CD14-positive monocyte (primary cell): ENCODE results near the gene TSN. TPM values are rescaled to one million over a fixed set of nuclear protein-coding genes. Genes with fewer than 3 reads are reported as not detected.
A peak's percentile ranks its signal among the peaks of the same experiment; 100 is the strongest.
"Not testable (repeated sequence)": the region's sequence is repeated elsewhere in the genome, so short reads cannot be mapped to it uniquely, and the experiment has no call there.

Experiments used
- DNase-seq, 3 donors: peaks; one replicate each; pipeline ENCODE4 v3.0.0-alpha.2; 2011 to 2022
- H2AFZ ChIP-seq: 2 replicates; pipeline ENCODE4 v1.6.0; 2012; ENCODE audit warnings: mild to moderate bottlenecking, low read depth, low read length, inconsistent platforms; ENCODE audit not compliant: insufficient read depth, poor library complexity, severe bottlenecking
- H3K27ac ChIP-seq, 2 donors: 1 replicate in 1 of 2; 2 replicates in 1 of 2; pipeline ENCODE4 v1.5.1; 2012 to 2013; ENCODE audit warnings: low read length in 2 of 2, control low read depth in 1 of 2, inconsistent platforms in 1 of 2, low read depth in 1 of 2, mild to moderate bottlenecking in 1 of 2
- H3K27me3 ChIP-seq, 2 donors: one replicate each; pipeline versions ENCODE4 v1.6.0 to v1.6.1; 2011 to 2013; ENCODE audit warnings: low read length in 2 of 2; ENCODE audit not compliant: control insufficient read depth in 2 of 2, insufficient read depth in 2 of 2
- H3K36me3 ChIP-seq, 2 donors: replicated peaks in 1 of 2; 1 replicate in 1 of 2; 2 replicates in 1 of 2; pipeline versions ENCODE4 v1.5.1 to v1.6.1; 2012 to 2013; ENCODE audit warnings: low read length in 2 of 2, control low read depth in 1 of 2, inconsistent platforms in 1 of 2, mild to moderate bottlenecking in 1 of 2; ENCODE audit not compliant: insufficient read depth in 2 of 2, control insufficient read depth in 1 of 2
- H3K4me1 ChIP-seq, 2 donors: 1 replicate in 1 of 2; 2 replicates in 1 of 2; pipeline versions ENCODE4 v1.5.1 to v1.6.1; 2012 to 2013; ENCODE audit warnings: low read length in 2 of 2, control low read depth in 1 of 2, inconsistent platforms in 1 of 2, mild to moderate bottlenecking in 1 of 2, moderate library complexity in 1 of 2; ENCODE audit not compliant: insufficient read depth in 2 of 2, control insufficient read depth in 1 of 2
- H3K4me2 ChIP-seq: replicated peaks from 2 replicates; pipeline ENCODE3; 2012; ENCODE audit warnings: low read length, moderate library complexity, mild to moderate bottlenecking; ENCODE audit not compliant: poor library complexity, severe bottlenecking; ENCODE audit errors: extremely low read depth
- H3K4me3 ChIP-seq, 3 experiments: fragments of 200-600 bp in 1 of 3; sonication (generic) in 1 of 3; replicated peaks in 1 of 3; 1 replicate in 2 of 3; 2 replicates in 1 of 3; pipeline ENCODE4 v1.5.1; 2011 to 2013; ENCODE audit warnings: low read length in 3 of 3, mild to moderate bottlenecking in 3 of 3, control low read depth in 2 of 3, low read depth in 2 of 3, inconsistent platforms in 1 of 3, moderate library complexity in 1 of 3
- H3K79me2 ChIP-seq: 2 replicates; pipeline ENCODE4 v1.6.0; 2012; ENCODE audit warnings: mild to moderate bottlenecking, control low read depth, inconsistent platforms, low read length, moderate library complexity; ENCODE audit not compliant: insufficient read depth
- H3K9ac ChIP-seq: 2 replicates; pipeline ENCODE4 v1.6.0; 2017; ENCODE audit warnings: low read length, mild to moderate bottlenecking; ENCODE audit not compliant: insufficient read depth, poor library complexity, severe bottlenecking
- H3K9me3 ChIP-seq, 2 donors: replicated peaks in 1 of 2; 1 replicate in 1 of 2; 2 replicates in 1 of 2; pipeline versions ENCODE4 v1.5.1 to v1.6.1; 2012 to 2013; ENCODE audit warnings: low read length in 2 of 2, control low read depth in 1 of 2; ENCODE audit not compliant: control insufficient read depth in 1 of 2, insufficient read depth in 1 of 2
- H4K20me1 ChIP-seq: 2 replicates; pipeline ENCODE4 v1.6.0; 2012; ENCODE audit warnings: mild to moderate bottlenecking, low read length, control low read depth, moderate library complexity; ENCODE audit not compliant: insufficient read depth
- H3K27ac Mint-ChIP-seq, 7 donors: one replicate each; pipeline ENCODE4 v1.8.0; 2020; ENCODE audit warnings: mild to moderate bottlenecking in 7 of 7, mixed read lengths in 7 of 7, moderate library complexity in 6 of 7, inconsistent platforms in 2 of 7
- H3K27me3 Mint-ChIP-seq, 3 donors: one replicate each; pipeline ENCODE4 v1.8.0; 2021 to 2022; ENCODE audit warnings: low read depth in 3 of 3, mild to moderate bottlenecking in 3 of 3, mixed read lengths in 3 of 3, moderate library complexity in 3 of 3, inconsistent platforms in 1 of 3
- H3K36me3 Mint-ChIP-seq, 2 donors: one replicate each; pipeline ENCODE4 v1.8.0; 2020; ENCODE audit warnings: mixed read lengths in 2 of 2, inconsistent platforms in 1 of 2, mild to moderate bottlenecking in 1 of 2
- H3K4me1 Mint-ChIP-seq: one replicate; pipeline ENCODE4 v1.8.0; 2020; ENCODE audit warnings: mild to moderate bottlenecking, mixed read lengths
- H3K4me3 Mint-ChIP-seq, 2 donors: one replicate each; pipeline ENCODE4 v1.8.0; 2020; ENCODE audit warnings: mild to moderate bottlenecking in 2 of 2, mixed read lengths in 2 of 2, moderate library complexity in 1 of 2
- H3K9me3 Mint-ChIP-seq, 7 donors: one replicate each; pipeline ENCODE4 v1.8.0; 2020 to 2022; ENCODE audit warnings: mixed read lengths in 7 of 7, mild to moderate bottlenecking in 6 of 7, moderate library complexity in 6 of 7, inconsistent platforms in 2 of 7
- WGBS: methylation state at CpG from one replicate; pipeline ENCODE4 v1.1.5; 2013; ENCODE audit warnings: missing lambda C conversion rate; ENCODE audit not compliant: insufficient coverage; 5-methylcytosine and 5-hydroxymethylcytosine counted together
- intact Hi-C, 2 donors: fragments of 100-400 bp; cut with micrococcal nuclease; formaldehyde crosslinking; loops; one replicate each; pipeline versions ENCODE4 v1.15.0 to v1.15.1; 2023
- polyA plus RNA-seq, 3 donors: library from polyadenylated mRNA; depleted of rRNA in 1 of 3; unstranded in 2 of 3; stranded (reverse) in 1 of 3; fragments of 300-500 nt in 2 of 3; fragments of >200 nt in 1 of 3; fragmentation: Illumina TruSeq in 2 of 3; gene quantifications; 1 replicate in 2 of 3; 2 replicates in 1 of 3; pipeline ENCODE4 v1.2.3, GENCODE V29; 2012 to 2021
- TF ChIP-seq, protein P1 (sequence below): fragments of 200-600 bp; IDR thresholded peaks from one replicate; pipeline ENCODE4 v1.8.0; 2022; ENCODE audit warnings: antibody characterized with exemption, mild to moderate bottlenecking

TSN gene
- polyA plus RNA-seq, 3 donors: 12.2 to 66.5 (median 65.5) TPM

DNA sequence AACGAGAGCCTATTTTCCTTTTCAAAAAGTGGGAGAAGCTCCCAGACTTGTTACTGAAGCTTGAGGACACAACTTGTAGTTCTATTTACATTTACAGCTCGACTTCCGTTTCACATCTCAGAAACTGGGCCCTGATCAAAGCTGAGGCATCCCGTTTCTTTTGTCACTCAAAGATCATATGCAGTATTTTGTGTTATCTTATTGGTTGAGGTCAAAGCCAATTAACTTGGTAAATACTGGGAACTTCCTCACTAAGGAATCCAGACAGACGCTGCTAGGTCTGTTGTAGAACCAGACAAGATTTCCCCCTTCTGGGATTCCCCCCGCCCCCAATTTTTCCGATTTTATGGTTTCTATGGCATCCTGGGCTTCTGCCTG, 50.3 kb downstream of the TSN start:
- TF ChIP-seq, protein P1, sequence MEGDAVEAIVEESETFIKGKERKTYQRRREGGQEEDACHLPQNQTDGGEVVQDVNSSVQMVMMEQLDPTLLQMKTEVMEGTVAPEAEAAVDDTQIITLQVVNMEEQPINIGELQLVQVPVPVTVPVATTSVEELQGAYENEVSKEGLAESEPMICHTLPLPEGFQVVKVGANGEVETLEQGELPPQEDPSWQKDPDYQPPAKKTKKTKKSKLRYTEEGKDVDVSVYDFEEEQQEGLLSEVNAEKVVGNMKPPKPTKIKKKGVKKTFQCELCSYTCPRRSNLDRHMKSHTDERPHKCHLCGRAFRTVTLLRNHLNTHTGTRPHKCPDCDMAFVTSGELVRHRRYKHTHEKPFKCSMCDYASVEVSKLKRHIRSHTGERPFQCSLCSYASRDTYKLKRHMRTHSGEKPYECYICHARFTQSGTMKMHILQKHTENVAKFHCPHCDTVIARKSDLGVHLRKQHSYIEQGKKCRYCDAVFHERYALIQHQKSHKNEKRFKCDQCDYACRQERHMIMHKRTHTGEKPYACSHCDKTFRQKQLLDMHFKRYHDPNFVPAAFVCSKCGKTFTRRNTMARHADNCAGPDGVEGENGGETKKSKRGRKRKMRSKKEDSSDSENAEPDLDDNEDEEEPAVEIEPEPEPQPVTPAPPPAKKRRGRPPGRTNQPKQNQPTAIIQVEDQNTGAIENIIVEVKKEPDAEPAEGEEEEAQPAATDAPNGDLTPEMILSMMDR: no peak
- H3K27ac Mint-ChIP-seq: peak overlapping the region in 1 of 7 donors; percentile 6
- Histone ChIP-seq H4K20me1 (no peaks in the 10 kb centered on the region), H3K27me3 (no peaks in the 10 kb centered on the region), H3K4me3 (no peak overlapping the region), H3K36me3 (no peaks in the 10 kb centered on the region), H3K4me2 (no peak overlapping the region), H3K27ac (no peak overlapping the region), H3K79me2 (no peaks in the 10 kb centered on the region), H3K9ac (no peak overlapping the region), H2AFZ (no peak overlapping the region), H3K9me3 (peaks cover 0 to 4% of the 10 kb centered on the region in 2 donors), H3K4me1 (no peaks in the 10 kb centered on the region)
- no peak overlapping the region for H3K4me3 Mint-ChIP-seq
- intact Hi-C loops: no loop called here
- peaks cover 16% of the 10 kb centered on the region for H3K4me1 Mint-ChIP-seq
- no peaks in the 10 kb centered on the region for H3K36me3 Mint-ChIP-seq
- DNase-seq: no peak
- 90% methylated on average over 2 of the region's 7 CpGs for WGBS
- peaks cover 0 to 2% (median 2%) of the 10 kb centered on the region in 3 donors for H3K27me3 Mint-ChIP-seq
- peaks cover 6 to 17% (median 7%) of the 10 kb centered on the region in 7 donors for H3K9me3 Mint-ChIP-seq

DNA sequence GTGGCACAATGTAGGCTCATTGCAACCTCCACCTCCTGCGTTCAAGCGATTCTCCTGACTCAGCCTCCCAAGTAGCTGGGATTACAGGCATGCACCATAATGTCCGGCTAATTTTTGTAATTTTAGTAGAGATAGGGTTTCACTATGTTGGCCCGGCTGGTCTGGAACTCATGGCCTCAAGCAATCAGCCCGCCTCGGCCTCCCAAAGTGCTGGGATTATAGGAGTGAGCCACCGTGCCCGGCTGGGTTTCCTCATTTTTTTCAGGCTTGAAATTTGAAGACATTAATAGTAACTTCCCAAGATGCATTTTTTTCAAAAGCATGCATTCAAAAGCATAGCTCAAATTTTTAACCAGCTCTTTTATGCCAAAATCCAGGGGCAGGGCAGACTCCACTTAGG, 52.3 kb downstream of the TSN start:
- H3K79me2 ChIP-seq, H3K4me3 Mint-ChIP-seq, H3K36me3 ChIP-seq, H2AFZ ChIP-seq, H3K4me3 ChIP-seq, H3K27me3 ChIP-seq, H3K9ac ChIP-seq, H3K27me3 Mint-ChIP-seq, H3K4me2 ChIP-seq, H3K36me3 Mint-ChIP-seq, DNase-seq, H3K9me3 ChIP-seq, H3K4me1 ChIP-seq, H4K20me1 ChIP-seq, H3K27ac ChIP-seq, intact Hi-C loops, H3K9me3 Mint-ChIP-seq: not testable (repeated sequence)
- WGBS: 96% methylated on average over 7 of the region's 8 CpGs
- Mint-ChIP-seq H3K4me1 (peaks cover 16% of the 10 kb centered on the region), H3K27ac (peak overlapping the region in 1 of 7 donors; percentile 1)
